HG03139 (cell line): ENCODE measurements around the gene PADI1.
A peak's percentile ranks its signal among the peaks of the same experiment; 100 is the strongest.

Source experiments
- ATAC-seq: cut with Tn5 transposase; IDR thresholded peaks from one replicate; pipeline ENCODE4 v1.9.1; 2021; ENCODE audit not compliant: unreplicated experiment

Gene PADI1

DNA sequence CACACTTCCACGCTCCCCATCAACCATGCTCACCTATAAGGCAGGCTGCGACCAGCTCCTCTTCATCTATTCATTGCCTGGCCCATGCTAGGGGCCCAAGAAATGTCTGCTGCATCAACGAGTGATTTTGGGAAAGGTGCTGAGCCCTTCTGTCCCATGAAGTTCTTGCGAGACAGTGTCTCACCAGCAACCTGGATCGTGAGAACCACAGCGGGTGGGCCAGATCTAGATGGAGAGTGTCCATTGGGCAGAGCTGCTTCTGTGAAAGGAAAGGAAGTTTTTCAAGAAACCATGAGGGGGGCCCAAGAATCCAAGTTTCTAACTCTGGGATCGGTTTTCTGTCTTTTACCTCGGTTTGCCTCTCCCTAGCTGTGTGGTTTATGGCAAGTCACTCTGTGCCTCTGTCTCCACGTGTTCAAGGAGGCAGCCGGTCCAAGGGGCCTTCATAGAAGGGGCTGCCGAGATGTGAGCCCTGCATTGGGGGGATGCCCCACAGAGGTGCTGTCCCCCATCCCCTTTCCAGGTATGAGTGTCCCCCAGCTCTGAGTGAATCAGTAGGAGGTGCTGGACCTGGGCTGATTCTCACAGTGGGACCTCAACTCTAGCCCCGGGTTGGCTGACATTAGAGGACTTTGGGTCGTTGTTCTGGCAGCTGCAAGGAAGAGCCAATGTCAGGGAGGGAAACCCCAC is 8.3 kb upstream of the PADI1 start:
- ATAC-seq: no peak

DNA sequence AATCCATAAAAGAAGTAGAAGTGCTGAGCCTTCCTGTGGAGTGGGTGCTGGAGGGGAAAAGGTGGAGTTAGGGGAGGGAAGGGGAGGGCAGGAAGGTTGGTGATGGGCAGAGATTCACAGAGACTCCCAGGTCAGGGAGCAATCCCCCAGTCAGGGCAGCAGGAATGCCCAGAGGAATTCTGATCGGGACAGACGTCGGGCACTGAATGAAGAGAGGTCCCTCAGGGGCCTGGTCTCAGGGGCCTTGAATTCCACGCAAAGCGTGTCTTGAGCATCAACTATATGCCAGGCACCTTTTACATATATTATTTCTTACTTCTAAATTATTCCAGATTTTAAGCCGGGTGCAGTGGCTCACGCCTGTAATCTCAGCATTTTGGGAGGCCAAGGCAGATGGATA is 7.2 kb upstream of the PADI1 start:
- ATAC-seq: no peak

DNA sequence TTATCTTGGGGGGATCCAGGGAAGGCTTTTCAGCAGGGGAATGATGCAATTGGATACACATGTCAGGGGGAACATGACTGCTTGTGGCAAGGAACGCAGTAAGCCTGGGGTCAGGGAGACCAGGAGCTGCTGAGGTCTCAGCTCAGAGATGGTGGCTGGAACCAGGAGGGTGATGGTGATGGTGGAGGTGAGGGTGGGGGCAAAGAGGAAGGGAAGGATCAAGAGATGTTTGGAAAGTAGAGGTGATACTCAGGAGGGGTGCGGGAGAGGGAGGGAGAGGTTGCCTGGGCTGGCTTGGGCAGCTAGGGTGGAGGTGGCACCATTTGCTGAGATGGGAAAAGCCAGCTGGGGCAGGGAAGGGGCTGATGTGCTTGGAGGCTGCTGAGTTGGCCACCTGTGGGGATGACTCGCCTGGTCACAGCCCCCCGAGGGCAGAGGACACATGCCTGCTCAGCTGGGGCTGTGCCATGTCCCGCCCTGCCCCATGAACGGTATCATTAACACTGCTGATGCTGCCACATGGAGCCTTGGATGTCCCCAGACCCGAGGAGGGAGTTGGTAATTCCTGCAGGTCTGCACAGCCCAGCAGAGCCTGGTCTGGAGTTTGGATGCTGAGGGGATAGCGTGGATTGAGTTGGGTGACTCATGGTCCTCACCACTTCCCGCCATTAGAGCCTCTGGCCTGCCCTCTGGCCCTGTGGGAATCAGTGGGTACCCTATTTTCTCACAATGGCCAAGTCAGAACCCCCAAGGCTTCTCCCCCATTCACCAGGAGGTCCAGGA is 6.3 kb upstream of the PADI1 start:
- ATAC-seq: no peak

DNA sequence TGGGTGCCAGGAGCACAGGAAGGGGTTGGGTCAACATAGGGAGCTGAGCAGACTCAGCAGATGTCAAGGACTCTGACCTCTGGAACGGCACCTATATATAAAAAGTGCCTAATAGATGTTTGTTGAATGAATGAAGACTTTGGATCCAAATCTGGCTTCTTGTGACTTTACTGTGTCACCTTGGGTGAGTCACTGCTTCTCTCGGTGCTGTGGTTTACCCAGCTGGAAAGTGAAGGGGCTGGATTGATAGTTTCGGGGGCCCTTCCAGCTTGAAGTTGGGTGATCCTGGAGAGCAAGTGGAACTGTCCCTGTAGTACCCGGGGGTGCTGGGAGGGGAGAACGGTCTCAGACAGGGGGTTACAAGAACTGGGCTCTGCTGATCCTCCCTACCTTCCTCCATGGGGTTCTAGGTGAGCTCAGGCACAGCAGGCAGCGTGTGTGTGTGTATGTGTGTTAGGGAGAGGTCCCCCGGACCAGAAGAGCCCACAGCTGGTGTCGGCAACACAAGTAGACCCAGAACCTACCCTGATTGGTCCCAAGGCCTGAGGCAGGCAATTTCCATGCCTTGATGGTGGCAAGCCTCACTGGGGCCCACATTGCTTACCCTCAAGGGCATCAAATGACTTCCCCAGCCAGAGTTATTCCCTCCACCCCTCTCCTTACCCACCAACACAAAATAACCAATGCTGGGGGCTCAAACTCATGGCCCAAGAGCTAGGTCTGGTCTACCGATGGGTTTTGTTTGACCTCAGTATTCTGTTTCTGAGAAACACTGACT is 5.5 kb upstream of the PADI1 start:
- ATAC-seq: no peak

DNA sequence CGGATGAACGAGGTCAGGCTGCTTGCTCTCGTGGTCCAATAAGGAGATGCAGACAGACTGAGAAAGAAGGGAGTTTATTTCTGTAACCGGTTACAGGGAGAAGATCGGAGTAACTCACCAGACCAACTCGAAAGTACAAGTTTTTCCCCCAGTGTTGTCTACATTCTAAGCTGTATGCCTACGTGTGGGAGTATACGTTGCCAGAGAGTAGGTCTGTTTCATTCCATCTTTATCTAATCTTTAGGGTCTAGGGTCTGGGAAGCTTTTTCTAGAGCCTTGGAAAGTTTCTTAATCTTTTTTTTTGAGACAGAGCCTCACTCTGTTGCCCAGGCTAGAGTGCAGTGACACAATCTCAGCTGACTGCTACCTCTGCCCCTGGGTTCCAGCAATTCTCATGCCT is 4.7 kb upstream of the PADI1 start:
- no peak for ATAC-seq

DNA sequence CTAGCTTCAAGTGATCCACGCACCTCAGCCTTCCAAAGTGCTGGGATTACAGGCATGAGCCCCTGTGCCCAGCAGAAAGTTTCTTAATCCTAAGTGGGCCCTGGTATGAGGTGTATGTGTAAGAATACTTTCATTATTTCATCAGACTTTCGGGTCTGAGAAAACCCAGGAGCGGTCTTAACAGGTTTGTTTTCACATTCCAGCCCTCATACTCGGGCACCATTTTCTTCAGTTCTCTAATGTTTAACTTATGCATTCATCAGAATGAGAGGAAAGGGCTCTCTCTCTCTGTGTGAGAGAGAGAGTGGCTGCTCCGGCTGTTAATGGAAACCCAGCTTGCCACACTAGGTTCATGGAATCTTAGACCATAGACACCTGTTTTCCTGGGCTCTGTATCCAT is 4.2 kb upstream of the PADI1 start:
- no peak for ATAC-seq

DNA sequence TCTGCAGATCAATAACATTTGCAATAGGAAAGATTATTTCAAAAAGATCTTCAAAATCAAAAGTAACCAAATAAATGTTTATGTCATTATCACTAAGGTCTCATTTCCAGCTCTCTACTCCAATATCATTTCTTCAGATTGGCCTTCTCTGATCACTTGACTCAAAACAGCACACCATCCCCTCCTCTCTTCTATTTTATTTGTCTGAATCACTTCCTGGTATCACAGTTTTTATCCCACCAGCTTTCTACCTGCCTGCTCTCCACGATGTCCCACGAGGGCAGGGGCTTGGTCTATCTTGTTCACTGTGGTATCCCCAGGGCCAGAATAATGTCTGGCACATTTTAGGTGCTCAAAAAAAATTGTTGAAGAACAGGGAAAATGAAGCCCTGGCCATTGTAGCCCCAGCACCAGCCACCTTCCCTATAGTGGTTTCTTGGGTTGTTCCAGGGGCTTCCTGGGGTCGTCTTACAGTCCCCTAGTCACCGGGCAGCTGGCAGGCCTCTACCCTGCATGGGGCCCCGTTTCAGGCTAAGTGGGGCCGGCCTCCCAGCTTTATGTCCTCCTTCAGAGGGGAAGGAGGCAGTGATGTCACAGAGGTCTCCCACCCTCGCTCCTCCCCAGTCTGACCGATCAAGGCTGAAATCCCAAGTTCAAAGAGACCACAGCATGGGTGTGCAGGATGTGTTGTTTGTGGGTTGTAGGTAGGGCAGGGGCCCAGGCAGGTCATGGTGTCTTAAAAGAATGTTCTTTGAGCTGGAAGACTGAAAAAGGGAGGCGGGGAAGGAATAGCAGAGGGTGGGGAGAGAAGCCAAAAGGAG is 3.5 kb upstream of the PADI1 start:
- no peak for ATAC-seq

DNA sequence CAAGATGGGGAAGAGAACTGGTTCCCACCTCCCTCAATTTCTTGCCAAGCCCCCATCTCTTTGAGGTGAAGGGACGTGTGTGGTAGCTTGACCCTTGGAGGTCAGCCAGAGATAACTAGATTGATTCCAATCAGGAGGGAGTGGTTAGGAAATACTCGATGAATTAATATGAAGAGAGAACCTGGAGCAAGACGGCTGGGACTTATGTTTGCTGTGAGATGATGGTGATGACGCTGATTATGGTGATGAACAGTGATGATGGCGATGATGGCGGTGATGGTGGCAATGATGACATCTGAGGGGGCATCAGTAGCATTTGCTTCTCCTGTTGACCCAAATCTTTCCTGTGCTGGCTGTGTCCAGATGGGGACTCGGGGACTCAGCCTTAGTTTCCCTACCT is 724 bp downstream of the PADI1 start:
- ATAC-seq: no peak

DNA sequence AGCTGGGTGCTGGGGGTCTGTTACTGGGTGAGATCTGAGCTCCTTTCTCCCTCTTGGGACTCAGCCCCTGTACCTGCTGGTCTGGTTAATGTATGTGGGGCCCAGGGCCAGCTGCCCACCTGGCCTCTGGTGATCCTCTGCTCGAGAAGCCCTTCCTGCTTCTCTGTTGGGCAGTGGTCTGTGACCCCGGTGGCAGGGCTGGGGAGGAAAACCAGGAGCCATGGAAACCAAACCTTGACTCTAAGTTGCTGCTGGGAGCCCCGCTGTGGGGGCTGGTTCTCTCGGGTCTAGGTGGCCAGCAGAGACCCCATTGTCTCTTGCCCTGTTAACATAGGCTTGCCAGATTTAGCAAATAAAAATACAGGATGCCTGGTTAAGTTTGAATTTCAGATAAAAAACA is 1.3 kb downstream of the PADI1 start:
- no peak for ATAC-seq

DNA sequence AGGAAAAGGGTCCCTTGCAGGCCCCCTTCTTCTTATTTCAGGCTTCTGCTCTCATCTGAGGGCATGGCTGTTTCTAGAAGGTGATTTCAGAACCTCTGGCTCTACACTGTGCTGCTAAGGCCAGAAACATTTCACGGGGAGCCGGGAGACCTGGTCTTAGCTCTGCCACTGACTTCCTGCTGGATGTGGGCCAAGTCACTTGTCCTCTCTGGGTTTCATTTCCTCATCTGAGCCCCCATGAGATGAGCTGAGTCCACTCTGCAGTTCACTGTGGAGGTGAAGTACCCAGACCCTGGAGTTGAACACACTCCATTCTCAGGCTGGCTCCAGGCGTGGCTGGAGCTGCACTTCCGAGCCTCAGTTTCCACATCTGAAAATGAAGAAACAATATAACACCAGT is 2.1 kb downstream of the PADI1 start:
- no peak for ATAC-seq

DNA sequence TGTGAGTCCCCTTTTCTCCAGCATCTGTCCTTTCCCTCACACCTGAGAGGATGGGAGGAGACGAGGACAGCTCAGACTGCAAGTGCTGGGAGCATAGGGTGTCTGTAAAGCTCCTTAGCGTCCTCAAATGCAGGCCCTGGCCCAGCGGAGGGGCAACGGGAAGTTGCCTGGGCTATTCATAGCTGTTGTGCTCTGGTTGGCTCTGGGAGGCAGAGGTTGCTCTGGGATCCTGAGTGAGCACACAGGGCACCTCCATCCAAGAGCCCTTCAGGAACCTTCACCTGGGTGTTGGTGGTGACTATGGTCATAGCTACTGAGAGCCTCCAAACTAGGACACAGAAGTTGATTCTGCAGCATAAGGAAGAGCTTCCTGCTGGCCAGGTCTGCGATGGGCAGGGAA is 2.6 kb downstream of the PADI1 start:
- no peak for ATAC-seq

DNA sequence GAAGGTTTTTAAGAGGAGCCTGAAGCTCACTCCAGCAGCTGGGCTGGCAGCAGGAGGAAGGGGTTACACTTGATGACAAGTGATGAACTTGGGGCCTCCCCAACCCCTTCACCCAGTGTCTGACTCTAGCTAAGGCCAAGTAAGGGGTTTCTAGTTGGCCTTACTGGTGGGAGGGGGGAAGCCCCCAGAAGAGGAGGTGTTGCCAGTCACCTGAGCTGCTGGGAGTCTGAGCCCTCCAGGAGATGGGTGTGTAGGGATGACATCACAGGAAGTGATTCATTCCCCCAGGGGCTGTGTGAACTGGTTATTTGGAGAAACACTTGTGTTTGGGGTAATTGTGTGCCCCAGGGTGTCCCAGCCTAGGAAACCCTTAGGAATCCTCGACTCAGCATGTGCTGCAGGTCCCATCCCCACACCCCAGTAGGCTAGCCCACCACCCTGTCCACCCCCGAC is 3.1 kb downstream of the PADI1 start:
- ATAC-seq: peak; percentile 45

DNA sequence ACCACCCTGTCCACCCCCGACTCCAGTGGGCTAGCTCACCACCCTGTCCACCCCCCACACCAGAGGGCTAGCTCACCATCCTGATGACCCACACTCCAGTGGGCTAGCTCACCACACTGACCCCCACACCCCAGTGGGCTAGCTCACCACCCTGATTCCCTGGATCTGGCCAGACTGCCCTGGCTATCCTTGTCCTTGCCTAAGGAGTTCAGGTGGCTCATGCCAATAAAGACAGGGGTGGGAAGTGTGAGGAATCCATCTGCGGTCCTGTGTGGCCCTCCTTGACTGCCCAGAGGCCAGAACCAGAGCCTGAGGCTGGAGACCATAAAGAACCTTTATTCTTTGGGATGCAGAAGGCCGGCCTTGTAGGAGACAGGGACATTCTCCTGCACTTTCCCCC is 3.6 kb downstream of the PADI1 start:
- no peak for ATAC-seq

DNA sequence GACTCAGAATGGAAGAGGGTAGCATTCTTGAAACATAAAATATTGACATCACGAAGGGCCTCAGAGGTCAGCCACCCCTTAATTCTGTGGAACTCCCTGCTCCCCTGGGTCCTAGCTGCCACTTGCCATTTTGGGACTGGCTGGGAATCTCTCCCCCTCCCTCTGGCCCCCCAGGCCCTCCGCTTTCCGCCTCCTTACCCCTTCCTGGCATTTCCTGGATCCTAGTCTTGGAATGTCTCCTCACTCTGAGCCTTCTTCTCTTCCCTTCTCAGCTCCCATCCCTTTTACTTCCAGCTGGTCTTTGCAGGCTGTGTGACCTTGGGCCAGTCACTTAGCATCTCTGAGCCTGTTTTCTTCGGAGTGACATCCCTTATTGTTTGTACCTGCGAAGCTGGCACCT is 4.5 kb downstream of the PADI1 start:
- ATAC-seq: no peak

DNA sequence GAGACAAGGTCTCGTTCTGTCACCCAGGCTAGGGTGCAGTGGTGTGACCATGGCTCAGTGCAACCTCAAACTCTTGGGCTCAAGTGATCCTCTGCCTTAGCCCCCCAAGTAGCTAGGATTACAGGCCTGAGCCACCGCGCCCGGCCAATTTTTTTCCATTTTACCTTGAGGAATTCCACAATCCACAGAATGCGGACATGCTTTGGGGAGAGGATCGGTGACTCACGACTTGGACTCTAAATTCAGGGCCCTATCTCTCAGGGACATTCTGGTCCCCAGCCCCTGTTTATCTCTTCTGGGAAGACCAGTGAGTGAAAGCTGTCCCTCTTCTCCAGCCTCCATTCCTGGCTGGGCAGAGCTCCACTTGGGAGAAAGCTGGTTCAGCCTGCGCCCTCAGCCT is 5.2 kb downstream of the PADI1 start:
- ATAC-seq: no peak

DNA sequence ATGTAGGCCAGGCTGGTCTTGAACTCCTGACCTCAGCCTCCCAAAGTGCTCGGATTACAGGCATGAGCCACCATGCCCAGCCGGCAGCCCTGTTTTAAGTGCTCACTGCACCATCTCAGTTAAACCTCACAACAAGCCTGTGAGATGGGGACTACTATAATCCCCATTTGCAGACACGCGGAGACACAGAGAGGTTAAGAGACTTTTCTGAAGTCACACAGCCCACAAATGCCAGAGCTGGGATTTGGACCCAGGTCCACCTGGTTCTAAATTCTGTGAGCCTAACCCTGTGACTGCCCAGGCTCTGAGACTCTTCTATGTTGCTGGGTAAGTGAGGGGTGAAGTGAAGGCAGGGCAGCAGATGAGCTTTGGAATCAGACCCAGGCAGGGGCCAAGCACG is 6.4 kb downstream of the PADI1 start:
- no peak for ATAC-seq

DNA sequence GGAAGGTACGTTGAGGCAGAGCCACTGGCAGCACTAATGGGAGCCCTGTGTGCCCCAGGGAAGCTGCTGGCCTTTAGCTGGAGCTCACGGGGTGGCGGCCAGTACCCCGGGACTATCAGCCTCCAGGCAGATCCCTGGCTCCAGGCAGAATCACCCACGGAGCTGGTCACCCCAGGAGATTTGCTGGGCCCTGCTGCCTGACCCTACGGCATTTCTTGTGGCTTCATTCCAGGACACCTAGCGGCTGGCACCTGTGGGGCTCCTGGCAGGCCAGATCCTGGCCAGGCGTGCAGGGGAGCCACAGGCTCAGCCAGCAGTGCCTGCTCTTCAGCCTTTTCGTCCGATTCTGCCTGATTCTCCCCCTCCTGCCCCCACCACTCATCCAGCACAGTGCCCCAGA is 7.1 kb downstream of the PADI1 start:
- ATAC-seq: no peak

DNA sequence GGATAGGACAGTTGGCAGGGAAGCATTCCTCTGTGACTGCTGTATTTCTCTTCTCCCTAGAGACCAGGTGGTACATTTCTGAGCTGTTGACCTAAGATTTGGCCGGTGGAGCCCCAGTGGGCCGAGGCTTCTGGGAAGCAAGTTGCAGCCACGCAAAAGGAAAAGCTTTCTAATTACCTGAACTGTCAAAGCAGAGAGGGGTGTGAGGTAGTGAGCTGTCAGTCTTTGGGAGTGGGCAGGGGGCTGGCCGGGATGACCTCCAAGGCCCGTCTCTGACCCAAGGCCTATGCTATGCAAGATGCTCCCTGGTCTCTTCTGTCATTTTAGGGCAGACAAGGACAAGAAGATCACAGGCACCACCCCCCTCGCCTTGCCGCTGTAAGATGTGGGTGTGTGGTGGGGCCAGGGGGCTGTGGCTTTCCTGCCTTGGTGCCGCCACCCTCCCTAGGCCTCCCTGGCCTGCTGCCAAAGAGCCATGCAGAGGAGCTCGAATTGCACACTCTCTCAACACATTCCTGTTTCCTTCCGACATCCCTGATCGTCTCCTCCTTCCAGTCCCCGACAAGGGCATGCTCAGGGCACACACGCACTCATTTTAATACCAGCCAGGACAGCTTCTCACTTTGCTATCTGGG is 7.7 kb downstream of the PADI1 start:
- ATAC-seq: no peak

DNA sequence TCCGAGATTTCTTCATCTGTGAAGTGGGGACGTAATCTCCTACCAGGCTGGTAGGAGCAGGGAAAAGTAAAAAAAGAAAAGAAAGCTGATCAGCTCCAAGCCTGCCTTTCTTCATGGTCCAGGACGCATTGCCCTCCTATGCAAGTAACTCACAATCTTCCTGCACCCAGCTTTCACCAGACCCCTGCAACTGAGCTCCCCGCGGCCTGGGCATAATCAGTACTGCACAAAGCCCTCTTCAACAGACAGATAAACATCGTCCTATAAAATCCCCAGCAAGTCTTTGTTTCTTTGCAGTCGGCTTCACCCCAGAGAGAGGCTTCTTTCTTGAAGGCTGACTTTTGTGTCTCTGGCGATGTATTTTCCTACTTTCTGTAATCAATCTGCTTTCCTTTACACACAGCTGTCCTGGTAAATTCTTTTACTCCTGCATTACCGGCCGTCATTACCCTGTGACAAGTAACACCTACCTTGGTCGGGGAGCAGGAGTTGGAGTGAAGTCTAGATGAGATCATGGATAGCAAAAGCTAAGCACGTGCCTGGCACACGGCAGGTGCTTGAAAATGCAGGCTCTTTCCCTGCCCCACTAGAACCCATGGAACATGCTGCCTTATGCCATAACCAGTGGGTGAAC is 8.3 kb downstream of the PADI1 start:
- no peak for ATAC-seq

DNA sequence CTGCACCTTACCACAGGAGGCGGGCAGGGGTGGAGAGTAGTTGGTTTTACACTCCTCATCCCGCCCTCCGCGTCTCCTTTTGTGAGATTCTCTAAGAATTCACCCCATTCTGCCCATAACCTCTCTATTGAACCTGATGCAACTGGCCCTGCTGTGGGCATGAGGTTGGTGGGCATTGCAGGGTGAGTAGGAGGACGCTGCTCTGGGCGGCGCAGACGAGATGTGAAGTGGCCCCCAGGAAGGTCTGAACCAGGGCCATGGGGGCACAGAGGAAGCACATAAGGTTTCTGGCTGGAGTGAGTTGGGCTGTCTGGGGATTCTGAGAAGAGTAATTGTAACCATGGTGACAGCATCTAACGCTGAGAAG is 8.8 kb downstream of the PADI1 start:
- ATAC-seq: no peak
